Measurements from ENCODE around the gene NES.

- no peak for TF ChIP-seq CTCF (conservative IDR thresholded peaks at IDR 0.05)
- TF ChIP-seq EZH2 (IDR thresholded peaks at IDR 0.05; ENCODE audit: low read depth), result no peak
These were observed 26.1 kb upstream of the NES start for GRCh38 chr1:156703336-156703735.

Measured in PC-9 (cell line).